ENCODE data around the gene AEBP1.

The AEBP1 gene

DNA sequence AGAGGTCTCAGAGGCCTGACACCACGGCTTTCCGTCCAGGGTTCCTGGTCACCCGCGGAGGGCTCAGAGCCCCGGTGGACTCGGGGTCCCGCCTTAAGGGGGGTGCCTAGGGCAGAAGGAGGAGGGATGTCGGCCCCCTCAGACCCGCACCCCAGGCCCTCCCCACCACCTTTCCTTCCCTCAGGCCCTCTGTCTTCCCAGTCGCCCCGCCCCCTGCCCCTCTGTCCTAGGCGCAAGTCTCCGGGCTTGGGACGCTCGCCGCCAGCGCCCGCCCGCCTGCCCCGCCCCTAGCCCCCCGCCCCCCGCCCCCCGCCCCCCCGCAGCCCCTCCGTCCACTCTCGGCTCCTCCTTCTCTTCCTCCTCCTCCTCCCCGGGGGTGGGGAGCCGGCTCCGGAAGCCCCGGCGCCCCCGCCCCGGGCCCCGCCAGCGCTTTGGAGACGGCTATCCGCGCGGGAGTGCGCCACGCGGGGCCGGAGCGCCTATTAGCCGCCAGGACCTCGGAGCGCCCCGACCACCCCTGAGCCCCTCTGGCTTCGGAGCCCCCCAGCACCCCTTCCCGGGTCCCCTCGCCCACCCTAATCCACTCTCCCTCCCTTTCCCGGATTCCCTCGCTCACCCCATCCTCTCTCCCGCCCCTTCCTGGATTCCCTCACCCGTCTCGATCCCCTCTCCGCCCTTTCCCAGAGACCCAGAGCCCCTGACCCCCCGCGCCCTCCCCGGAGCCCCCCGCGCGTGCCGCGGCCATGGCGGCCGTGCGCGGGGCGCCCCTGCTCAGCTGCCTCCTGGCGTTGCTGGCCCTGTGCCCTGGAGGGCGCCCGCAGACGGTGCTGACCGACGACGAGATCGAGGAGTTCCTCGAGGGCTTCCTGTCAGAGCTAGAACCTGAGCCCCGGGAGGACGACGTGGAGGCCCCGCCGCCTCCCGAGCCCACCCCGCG is at the start of gene AEBP1:
AEBP1 (plus strand) TSS at position 423 of the 937 bp plus-strand sequence; CDS start at position 744, 321 bp downstream.
- in situ Hi-C loops (cut with MboI; ENCODE audit: low sequenced_read_pairs): no loop called here

DNA sequence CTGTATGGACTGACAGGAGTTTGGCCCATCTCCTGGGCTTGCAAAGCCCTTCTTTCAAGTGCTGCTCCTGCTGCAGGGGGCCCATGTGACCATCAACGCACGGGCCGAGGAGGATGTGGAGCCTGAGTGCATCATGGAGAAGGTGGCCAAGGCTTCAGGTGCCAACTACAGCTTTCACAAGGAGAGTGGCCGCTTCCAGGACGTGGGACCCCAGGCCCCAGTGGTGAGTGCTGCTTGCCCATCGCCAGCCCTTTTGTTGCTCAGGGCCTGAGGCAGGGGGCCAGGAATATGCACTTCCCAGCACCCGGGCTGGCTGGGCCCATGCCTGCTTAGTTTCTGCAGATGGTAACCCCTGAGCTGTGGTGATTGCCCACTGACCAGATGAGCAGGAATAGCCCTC is 47.5 kb upstream of the AEBP1 start:
- in situ Hi-C loops (cut with MboI; ENCODE audit: low sequenced_read_pairs): no loop called here

DNA sequence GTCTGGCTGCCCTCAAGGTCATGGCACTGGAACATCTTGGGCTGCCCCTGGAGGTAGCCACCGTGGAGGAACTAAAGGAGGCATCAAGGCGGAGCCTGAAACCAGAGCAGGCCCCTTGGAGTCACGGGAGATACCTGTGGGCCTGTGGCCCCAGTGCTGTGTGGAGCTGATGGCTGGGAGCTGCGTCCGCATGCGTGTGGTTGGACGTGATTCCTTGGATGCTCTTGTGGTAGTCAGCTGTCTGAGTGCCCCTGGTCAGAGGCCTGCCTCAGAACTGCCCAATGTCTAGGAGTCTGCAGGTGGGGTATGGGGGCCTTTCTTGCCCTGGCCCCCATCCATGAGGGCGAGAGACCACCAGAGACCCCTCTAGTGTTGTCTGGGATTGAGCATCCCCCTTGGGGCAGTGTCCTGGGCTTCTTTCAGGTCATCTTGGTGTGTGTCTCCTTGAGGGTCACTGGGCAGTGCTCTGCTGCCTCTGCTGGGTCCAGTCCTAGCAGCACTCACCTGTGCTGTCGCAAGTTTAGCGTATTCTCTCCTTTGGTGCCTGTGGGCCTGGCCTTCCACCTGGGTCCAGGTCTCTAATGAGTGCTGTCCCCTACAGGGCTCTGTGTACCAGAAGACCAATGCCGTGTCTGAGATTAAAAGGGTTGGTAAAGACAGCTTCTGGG is 46.8 kb upstream of the AEBP1 start:
- in situ Hi-C loops (cut with MboI; ENCODE audit: low sequenced_read_pairs): no loop called here

DNA sequence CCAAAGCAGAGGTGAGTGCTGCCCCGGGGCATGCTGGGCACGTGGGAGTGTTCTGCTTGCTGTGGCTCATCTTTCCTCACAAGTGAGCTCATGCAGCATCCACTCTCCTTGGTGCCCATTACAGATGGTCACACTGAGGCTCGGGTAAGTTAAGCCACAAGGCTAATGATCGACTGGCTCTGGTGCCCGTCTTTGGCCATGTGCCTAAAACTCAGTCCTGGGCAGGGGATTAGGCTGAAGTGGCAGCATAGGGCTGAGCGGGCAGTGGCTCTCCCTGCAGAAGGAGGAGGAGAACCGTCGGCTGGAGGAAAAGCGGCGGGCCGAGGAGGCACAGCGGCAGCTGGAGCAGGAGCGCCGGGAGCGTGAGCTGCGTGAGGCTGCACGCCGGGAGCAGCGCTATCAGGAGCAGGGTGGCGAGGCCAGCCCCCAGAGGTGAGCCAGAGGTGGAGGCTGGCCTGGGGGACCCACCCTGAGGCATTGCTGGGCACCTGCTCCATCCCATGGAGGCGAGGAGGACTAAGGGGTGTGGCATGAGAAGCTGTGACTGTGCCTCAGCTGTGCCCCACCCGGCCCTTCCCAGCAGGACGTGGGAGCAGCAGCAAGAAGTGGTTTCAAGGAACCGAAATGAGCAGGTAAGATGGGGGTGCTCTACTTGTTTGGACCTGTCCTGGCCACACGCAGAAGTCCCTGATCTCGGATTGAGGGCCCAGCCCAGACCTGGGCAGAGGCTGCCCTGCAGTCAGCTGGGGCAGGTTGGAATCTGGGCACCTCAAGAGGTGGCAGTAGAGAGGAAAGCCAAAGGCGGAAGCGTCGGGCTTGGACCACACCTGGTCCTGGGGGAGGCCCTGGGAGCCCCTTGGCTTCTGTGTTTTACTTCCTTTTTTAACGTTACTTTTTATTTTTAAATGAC is 46.0 kb upstream of the AEBP1 start:
- in situ Hi-C loops (cut with MboI; ENCODE audit: low sequenced_read_pairs): no loop called here

DNA sequence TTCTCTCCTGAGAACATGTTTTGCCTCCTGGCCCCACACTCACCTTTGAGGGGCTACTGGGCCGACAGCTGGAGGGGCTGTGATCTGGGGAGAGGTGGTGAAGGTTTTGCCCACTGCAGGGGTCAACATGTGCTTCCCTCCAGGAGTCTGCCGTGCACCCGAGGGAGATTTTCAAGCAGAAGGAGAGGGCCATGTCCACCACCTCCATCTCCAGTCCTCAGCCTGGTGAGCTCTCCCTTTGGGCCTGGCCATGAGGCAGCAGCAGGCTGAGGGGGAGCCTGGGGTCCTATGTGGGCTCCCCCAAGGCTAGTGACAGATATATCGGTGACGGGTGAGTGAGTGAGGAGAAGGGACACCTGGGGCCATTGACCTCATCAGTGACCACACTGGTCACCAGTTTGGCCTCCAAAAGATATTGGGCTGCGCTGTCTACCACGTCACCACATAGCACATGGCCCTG is 45.4 kb upstream of the AEBP1 start:
- in situ Hi-C loops (cut with MboI; ENCODE audit: low sequenced_read_pairs): no loop called here

DNA sequence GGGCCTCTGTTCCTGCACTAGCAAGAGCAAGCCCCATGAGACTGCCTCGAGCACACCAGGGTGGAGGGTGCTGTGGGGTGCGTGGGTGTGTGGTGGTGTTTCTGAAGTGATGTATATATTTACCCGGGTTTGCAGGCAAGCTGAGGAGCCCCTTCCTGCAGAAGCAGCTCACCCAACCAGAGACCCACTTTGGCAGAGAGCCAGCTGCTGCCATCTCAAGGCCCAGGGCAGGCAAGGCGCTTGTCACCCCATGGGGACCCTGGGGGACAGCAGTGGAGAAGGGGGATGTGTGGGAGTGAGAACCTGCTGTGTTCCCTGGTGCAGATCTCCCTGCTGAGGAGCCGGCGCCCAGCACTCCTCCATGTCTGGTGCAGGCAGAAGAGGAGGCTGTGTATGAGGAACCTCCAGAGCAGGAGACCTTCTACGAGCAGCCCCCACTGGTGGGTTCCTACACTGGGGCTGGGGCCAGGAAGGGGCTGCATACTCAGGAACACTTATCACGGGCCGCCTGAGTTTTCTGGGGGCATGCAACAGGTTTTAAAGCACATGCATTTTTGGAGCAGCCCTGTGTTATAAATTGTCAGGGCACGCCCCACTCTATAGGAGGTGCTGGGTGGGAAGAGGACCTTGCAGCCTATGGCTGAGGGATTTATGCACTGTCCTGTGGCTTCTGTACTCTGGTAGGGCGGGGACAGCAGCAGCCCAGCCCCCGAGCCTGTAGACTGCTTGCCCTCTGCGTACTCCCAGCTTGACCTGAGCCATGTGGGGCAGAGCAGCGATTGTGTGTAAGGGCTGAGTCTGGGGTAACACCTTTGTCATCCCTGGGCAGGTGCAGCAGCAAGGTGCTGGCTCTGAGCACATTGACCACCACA is 44.7 kb upstream of the AEBP1 start:
- in situ Hi-C loops (cut with MboI; ENCODE audit: low sequenced_read_pairs): no loop called here

DNA sequence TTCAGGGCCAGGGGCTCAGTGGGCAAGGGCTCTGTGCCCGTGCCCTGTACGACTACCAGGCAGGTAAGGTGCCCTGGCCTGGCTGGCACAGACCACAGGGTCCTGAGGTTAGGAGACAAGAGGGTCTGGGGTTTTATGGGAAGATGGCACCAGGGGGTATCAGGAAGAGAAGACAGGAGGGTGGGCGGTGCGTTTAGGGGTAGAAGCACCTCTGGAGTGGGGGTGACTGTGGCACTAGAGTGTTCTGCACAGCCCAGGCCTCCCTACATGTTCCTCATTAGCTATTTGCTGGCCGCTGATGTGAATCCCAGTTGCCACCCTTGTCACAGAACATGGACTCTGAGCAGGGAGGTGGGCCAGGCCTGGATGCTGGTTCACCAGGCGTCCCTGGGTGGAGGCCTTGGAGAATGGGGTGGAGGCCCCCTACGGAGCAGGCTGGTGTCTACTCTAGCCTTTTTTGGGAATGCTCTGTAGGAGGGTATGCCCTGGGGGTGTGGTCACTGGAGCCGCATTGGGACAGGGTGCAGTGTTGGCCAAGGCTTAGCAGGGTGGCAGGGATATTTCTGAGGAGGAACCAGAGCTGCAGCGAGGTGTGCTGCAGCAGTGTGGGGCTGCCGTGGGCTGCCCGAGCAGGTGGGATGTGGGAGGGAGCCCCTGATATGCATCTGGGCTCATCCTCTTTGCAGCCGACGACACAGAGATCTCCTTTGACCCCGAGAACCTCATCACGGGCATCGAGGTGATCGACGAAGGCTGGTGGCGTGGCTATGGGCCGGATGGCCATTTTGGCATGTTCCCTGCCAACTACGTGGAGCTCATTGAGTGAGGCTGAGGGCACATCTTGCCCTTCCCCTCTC is 43.8 kb upstream of the AEBP1 start:
- in situ Hi-C loops (cut with MboI; ENCODE audit: low sequenced_read_pairs): no loop called here

DNA sequence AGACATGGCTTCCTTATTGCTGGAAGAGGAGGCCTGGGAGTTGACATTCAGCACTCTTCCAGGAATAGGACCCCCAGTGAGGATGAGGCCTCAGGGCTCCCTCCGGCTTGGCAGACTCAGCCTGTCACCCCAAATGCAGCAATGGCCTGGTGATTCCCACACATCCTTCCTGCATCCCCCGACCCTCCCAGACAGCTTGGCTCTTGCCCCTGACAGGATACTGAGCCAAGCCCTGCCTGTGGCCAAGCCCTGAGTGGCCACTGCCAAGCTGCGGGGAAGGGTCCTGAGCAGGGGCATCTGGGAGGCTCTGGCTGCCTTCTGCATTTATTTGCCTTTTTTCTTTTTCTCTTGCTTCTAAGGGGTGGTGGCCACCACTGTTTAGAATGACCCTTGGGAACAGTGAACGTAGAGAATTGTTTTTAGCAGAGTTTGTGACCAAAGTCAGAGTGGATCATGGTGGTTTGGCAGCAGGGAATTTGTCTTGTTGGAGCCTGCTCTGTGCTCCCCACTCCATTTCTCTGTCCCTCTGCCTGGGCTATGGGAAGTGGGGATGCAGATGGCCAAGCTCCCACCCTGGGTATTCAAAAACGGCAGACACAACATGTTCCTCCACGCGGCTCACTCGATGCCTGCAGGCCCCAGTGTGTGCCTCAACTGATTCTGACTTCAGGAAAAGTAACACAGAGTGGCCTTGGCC is 43.0 kb upstream of the AEBP1 start:
- in situ Hi-C loops (cut with MboI; ENCODE audit: low sequenced_read_pairs): no loop called here

DNA sequence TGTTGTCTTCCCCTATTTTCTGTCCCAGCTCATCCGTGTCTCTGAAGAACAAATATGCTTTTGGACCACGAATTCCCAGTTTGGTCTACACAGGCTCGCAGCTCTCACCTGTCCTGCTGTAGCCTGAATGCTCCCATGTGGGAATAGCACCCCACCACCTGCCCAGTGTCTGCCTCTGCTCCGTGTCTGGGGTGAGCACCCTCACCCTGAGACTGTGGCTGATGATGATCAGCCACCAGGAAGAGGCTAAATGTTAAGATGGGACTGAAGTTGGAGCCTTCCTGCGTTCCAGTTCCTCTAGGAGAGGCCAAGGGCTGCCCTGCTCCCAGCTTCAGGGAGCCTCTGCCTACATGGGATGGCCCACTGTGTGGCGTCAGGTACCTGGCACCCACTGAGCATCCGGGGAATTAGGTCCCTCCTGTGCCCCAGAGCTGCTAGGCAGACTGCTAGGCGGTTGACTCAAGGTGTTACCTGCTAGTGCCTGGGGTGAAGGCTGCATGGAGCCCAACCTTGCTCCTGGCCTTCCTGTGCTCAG is 42.4 kb upstream of the AEBP1 start:
- in situ Hi-C loops (cut with MboI; ENCODE audit: low sequenced_read_pairs): no loop called here

DNA sequence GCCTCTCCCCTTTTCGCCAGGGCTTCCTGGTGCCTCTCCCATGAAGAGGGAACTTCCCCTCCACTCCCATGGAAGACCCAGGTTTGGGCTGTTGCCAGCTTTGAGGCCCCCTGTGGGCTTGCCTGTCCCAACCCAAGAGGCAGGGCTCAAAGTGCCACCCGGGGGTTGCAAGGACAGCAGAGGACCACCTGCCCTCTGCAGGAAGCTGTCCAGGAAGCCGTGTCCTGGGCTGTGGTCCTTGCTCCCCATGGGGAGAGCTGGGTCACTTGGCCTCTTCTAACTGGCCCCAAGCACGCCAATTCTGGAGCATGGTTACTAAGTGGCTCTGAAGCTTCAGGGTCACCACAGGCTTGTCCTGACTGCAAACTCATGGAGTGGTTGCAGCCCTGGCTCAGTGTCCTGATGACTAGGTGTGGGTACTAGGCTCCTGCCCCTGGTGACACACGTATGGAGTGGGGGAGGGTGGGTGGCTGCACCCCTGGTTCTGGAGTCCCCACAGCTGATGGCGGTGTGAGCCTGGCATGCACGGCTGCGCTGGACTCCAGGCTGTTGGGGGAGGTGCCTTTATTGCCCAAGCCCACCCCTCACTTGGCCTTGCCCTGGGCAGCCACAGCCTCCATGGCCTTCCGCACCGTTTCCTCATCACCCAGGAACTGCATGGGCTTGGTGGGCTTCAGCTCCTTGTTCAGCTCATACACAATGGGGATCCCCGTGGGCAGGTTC is 41.8 kb upstream of the AEBP1 start:
- in situ Hi-C loops (cut with MboI; ENCODE audit: low sequenced_read_pairs): no loop called here

DNA sequence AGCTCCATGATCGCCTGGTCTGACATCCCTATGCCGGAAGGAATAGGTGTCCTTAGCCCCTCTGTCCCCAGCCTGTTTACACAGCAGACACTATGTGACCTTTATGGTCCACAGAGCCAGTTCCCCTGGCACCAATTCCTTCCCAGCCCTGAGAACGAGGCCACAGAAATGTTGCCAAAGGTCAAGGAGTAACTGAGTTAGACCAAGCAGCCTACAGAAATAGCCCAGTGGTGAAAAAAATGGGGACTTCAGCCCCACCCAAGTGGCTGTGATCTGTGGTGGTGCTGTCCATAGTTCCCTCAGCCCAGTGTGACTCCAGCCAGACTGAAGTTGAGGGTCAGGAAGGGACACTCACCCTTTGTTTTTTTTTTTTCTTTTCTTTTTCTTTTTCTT is 41.2 kb upstream of the AEBP1 start:
- in situ Hi-C loops (cut with MboI; ENCODE audit: low sequenced_read_pairs): no loop called here

DNA sequence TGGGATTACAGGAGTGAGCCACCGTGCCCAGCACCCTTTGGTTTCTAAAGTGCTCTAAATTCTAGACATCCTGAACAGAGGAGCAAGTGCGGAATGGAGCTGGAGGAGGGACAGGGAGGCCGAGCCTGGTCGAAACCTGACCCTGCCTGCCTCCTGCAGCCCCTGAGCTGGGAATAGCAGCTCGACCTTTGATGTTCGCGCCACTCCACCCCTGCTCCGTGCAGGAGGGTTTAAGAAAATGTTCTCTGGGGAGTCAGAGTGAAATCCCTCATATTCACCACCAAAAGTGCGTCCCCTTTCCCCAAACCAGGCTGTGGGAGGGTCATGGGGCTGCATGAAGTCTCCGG is 40.6 kb upstream of the AEBP1 start:
- in situ Hi-C loops (cut with MboI; ENCODE audit: low sequenced_read_pairs): no loop called here

DNA sequence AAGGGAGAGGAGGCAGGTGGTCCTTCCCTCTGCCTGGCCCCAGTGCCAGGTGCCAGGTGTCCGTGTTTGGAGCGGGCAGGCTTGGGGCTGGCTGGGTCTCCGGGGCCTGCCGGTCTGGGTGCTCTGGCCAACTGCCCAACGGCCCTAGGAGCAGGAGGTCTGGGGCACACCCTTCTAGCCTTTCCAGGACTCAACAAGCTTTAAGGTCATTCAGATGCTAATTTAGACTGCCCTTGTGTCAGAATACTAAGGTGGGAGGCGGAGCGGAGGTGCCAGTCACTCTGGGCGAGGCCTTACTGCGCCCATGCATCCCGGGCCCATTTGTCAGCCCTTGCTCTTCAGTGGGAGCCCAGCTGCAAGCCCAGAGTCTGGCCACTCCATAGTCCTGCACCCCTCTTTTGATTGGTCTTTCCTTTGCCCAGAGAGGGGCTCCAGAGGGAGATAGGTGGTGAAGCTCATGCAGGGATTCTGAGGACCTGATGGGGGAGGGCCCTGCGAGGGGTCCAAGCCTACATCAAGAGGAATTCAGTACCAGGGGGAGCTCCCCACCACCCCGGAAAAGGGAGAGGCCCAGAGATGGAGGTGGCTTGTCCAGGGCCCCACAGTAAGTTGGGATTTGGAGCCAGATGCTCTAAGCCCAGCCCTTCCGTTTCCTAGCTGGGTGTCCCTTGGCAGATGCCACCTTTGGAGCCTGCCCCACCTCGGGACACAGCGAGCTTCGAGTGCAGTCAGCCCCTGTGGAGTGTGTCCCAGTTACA is 40.1 kb upstream of the AEBP1 start:
- in situ Hi-C loops (cut with MboI; ENCODE audit: low sequenced_read_pairs): no loop called here

DNA sequence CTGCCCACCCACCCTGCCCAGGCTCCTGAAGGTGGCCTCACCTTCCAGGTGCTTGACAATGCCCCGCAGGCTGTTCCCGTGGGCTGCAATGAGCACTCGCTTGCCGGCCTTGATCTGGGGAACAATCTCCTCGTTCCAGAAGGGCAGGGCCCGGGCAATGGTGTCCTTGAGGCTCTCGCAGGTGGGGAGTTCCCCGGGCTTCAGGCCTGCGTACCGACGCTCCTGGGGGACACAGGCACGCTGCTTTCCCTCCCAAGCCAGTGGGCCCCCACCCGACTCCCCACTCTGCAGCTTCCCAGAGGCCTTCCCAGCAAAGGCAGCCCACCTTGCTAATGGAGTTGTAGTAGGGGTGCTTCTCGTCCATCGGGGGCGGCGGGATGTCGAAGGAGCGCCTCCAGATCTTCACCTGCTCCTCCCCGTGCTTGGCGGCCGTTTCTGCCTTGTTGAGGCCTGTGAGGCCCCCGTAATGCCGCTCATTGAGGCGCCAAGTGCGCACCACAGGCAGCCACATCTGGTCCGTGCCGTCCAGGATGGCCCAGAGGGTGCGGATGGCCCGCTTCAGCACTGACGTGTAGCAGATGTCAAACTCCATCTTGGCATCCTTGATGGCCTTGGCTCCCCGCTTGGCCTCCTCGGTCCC is 39.2 kb upstream of the AEBP1 start:
- in situ Hi-C loops (cut with MboI; ENCODE audit: low sequenced_read_pairs): no loop called here

DNA sequence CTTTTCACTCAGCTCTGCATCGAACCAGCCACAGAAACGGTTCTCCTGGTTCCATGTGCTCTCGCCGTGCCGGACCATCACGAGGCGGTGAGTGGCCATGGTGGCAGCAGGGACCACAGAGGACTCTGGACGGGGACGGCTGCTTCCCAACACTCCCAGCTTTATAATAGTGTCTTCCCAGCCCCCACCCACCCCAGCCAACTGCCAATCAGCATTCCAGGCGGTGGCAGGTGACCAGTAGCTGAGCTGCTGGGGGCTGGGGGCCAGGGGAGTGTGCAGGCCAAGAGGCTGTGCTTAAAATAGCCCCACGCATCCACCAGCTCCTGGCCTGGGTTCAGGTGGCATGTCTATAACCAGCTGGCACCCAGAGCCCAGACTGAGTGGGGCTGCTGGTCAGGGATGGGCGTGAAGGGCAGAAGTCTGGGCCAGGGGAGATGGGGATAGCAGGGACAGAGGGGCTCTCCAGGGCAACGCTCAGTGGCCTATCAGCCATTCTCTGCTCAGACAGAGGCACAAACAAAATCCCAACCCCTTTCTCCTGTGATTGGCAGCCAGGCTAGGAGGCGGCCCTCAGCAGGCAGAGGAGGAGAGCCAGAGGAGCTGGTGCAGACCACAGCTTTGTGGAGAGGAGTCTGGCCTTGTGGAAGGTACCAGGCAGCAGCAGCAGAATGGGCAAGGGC is 38.6 kb upstream of the AEBP1 start, which contains the start of gene PGAM2:
PGAM2 (minus strand) TSS at position 137 of the 680 bp plus-strand sequence; CDS start at position 99, 38 bp downstream.
- in situ Hi-C loops (cut with MboI; ENCODE audit: low sequenced_read_pairs): no loop called here

DNA sequence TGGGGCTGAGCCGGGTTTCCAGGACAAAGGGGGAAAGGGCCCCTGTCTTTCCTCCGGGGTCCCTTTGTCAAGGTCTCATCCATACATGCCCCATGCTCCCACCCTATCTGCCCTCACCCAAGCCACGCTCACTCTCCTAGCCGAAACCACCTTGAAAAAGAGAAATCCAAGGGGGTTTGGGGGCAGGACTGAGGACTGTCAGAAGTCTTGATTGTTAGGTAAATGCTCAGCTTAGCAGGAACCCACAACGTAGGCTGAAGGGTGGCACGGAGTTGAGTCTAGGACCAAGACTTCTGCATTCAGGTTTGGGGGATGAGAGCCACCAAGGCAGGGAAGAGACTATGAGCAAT is 38.1 kb upstream of the AEBP1 start:
- in situ Hi-C loops (cut with MboI; ENCODE audit: low sequenced_read_pairs): no loop called here
